Mesenchymal stem cell (in vitro differentiated cells and primary cell): ENCODE data around the gene RSBN1L.
"Not testable (repeated sequence)": the region's sequence is repeated elsewhere in the genome, so short reads cannot be mapped to it uniquely, and the experiment has no call there.

Experiments used
- DNase-seq: peaks from one replicate; pipeline ENCODE4 v3.0.0-alpha.2; 2013
- H2AFZ ChIP-seq: one replicate; pipeline ENCODE4 v1.6.1; 2013; ENCODE audit warnings: low read depth, mild to moderate bottlenecking, control low read depth, inconsistent platforms, low read length, moderate library complexity
- H2AK5ac ChIP-seq: 2 replicates; pipeline ENCODE4 v1.6.1; 2013; ENCODE audit warnings: low read length, moderate library complexity, mild to moderate bottlenecking, inconsistent platforms; ENCODE audit not compliant: severe bottlenecking
- H2BK120ac ChIP-seq: one replicate; pipeline ENCODE4 v1.6.1; 2013; ENCODE audit warnings: low read depth, mild to moderate bottlenecking, inconsistent platforms, low read length, moderate library complexity
- H2BK12ac ChIP-seq, 2 experiments: one replicate each; pipeline ENCODE4 v1.6.1; 2013; ENCODE audit warnings: inconsistent platforms in 2 of 2, low read length in 2 of 2, mild to moderate bottlenecking in 2 of 2, moderate library complexity in 2 of 2, control low read depth in 1 of 2
- H2BK15ac ChIP-seq: one replicate; pipeline ENCODE4 v1.6.1; 2013; ENCODE audit warnings: mild to moderate bottlenecking, low read depth, inconsistent platforms; ENCODE audit not compliant: poor library complexity, severe bottlenecking
- H2BK5ac ChIP-seq: 2 replicates; pipeline ENCODE4 v1.6.1; 2013; ENCODE audit warnings: low read depth, mild to moderate bottlenecking, low read length, control low read depth, inconsistent platforms; ENCODE audit not compliant: poor library complexity, severe bottlenecking
- H3K14ac ChIP-seq, 2 experiments: one replicate each; pipeline ENCODE4 v1.6.1; 2013; ENCODE audit warnings: inconsistent platforms in 2 of 2, low read length in 2 of 2, control low read depth in 1 of 2, mild to moderate bottlenecking in 1 of 2, moderate library complexity in 1 of 2
- H3K18ac ChIP-seq, 2 experiments: one replicate each; pipeline ENCODE4 v1.6.1; 2013; ENCODE audit warnings: inconsistent platforms in 2 of 2, low read length in 2 of 2, control low read depth in 1 of 2, low read depth in 1 of 2, mild to moderate bottlenecking in 1 of 2
- H3K23ac ChIP-seq, 2 experiments: one replicate each; pipeline ENCODE4 v1.6.1; 2013; ENCODE audit warnings: inconsistent platforms in 2 of 2, low read length in 2 of 2, mild to moderate bottlenecking in 2 of 2, moderate library complexity in 2 of 2, control low read depth in 1 of 2
- H3K27ac ChIP-seq: 2 replicates; pipeline ENCODE4 v1.5.1; 2013; ENCODE audit warnings: mild to moderate bottlenecking, moderate library complexity, low read length, control low read depth, inconsistent platforms; ENCODE audit not compliant: poor library complexity, severe bottlenecking
- H3K27me3 ChIP-seq, 2 experiments: 2 replicates each; pipeline versions ENCODE4 v1.6.1 to v1.7.0; 2013; ENCODE audit warnings: low read length in 2 of 2, mild to moderate bottlenecking in 2 of 2, moderate library complexity in 2 of 2, control low read depth in 1 of 2, inconsistent platforms in 1 of 2; ENCODE audit not compliant: control insufficient read depth in 1 of 2, insufficient read depth in 1 of 2
- H3K36me3 ChIP-seq, 2 experiments: 2 replicates each; pipeline versions ENCODE4 v1.6.1 to v1.7.0; 2013; ENCODE audit warnings: low read length in 2 of 2, control low read depth in 1 of 2, inconsistent platforms in 1 of 2, low read depth in 1 of 2, mild to moderate bottlenecking in 1 of 2; ENCODE audit not compliant: insufficient read depth in 2 of 2, control insufficient read depth in 1 of 2
- H3K4ac ChIP-seq, 2 experiments: one replicate each; pipeline ENCODE4 v1.6.1; 2013; ENCODE audit warnings: inconsistent platforms in 2 of 2, low read length in 2 of 2, mild to moderate bottlenecking in 2 of 2, moderate library complexity in 2 of 2, control low read depth in 1 of 2, low read depth in 1 of 2
- H3K4me1 ChIP-seq: 2 replicates; pipeline ENCODE4 v1.6.1; 2013; ENCODE audit warnings: low read depth, low read length, control low read depth; ENCODE audit not compliant: control insufficient read depth, insufficient read depth
- H3K4me2 ChIP-seq: 2 replicates; pipeline ENCODE4 v1.6.1; 2013; ENCODE audit warnings: low read length, mild to moderate bottlenecking, inconsistent platforms; ENCODE audit not compliant: poor library complexity, severe bottlenecking
- H3K4me3 ChIP-seq, 2 experiments: 2 replicates each; pipeline versions ENCODE4 v1.5.1 to v1.7.0; 2013; ENCODE audit warnings: low read length in 2 of 2, mild to moderate bottlenecking in 2 of 2, control low read depth in 1 of 2, low read depth in 1 of 2; ENCODE audit not compliant: insufficient read depth in 1 of 2
- H3K79me1 ChIP-seq: replicated peaks from 2 replicates; pipeline ENCODE4 v1.6.1; 2013; ENCODE audit warnings: mild to moderate bottlenecking, control low read depth, low read length, inconsistent platforms; ENCODE audit not compliant: poor library complexity, severe bottlenecking
- H3K9ac ChIP-seq: 2 replicates; pipeline ENCODE4 v1.7.0; 2013; ENCODE audit warnings: mild to moderate bottlenecking, low read length, moderate library complexity
- H3K9me3 ChIP-seq: 2 replicates; pipeline ENCODE4 v1.7.0; 2013; ENCODE audit warnings: mild to moderate bottlenecking, low read length; ENCODE audit not compliant: control insufficient read depth
- H4K8ac ChIP-seq: one replicate; pipeline ENCODE4 v1.6.1; 2013; ENCODE audit warnings: inconsistent platforms, mild to moderate bottlenecking, low read length, moderate library complexity
- H4K91ac ChIP-seq: one replicate; pipeline ENCODE4 v1.6.1; 2013; ENCODE audit warnings: mild to moderate bottlenecking, low read length, inconsistent platforms
- whole genome bisulfite sequencing: methylation state at CpG from one replicate; pipeline ENCODE4 v1.1.7; 2013; ENCODE audit warnings: mixed read lengths; 5-methylcytosine and 5-hydroxymethylcytosine counted together

Gene RSBN1L

GRCh38 chr7:77782383-77782782 is 86.1 kb downstream of the RSBN1L start:
- no peak overlapping the region for H2AK5ac ChIP-seq
- no peak overlapping the region for H2BK15ac ChIP-seq
- H2BK5ac ChIP-seq: no peak overlapping the region
- WGBS: 94% methylated on average over 4 of the region's 4 CpGs
- peaks cover 13% of the 10 kb centered on the region for H3K9me3 ChIP-seq
- H2BK120ac ChIP-seq: no peak overlapping the region
- H3K4me3 ChIP-seq: no peak overlapping the region
- no peak overlapping the region for H3K4ac ChIP-seq
- no peak overlapping the region for H2AFZ ChIP-seq
- peaks cover 2% of the 10 kb centered on the region for H3K79me1 ChIP-seq
- no peak for DNase-seq
- no peak overlapping the region for H4K91ac ChIP-seq
- H3K14ac ChIP-seq: no peak overlapping the region
- no peak overlapping the region for H3K23ac ChIP-seq
- H3K9ac ChIP-seq: no peak overlapping the region
- no peak overlapping the region for H3K27ac ChIP-seq
- no peak overlapping the region for H4K8ac ChIP-seq
- H3K18ac ChIP-seq: no peak overlapping the region
- H3K36me3 ChIP-seq: peaks cover 0 to 60% of the 10 kb centered on the region in 2 experiments
- H3K4me1 ChIP-seq: no peaks in the 10 kb centered on the region
- no peaks in the 10 kb centered on the region for H3K27me3 ChIP-seq
- no peak overlapping the region for H2BK12ac ChIP-seq
- H3K4me2 ChIP-seq: no peak overlapping the region

- no CpG with 5 or more reads among the region's 1 CpG for WGBS
- H3K4me2 ChIP-seq: no peak overlapping the region
- no peak overlapping the region for H2BK15ac ChIP-seq
- H3K9ac ChIP-seq: no peak overlapping the region
- H3K18ac ChIP-seq: no peak overlapping the region
- H3K27ac ChIP-seq: no peak overlapping the region
- H3K79me1 ChIP-seq: peaks cover 2% of the 10 kb centered on the region
- no peak overlapping the region for H2AFZ ChIP-seq
- H2BK12ac ChIP-seq: no peak overlapping the region
- H3K14ac ChIP-seq: no peak overlapping the region
- no peak for DNase-seq
- H3K36me3 ChIP-seq: peaks cover 0 to 57% of the 10 kb centered on the region in 2 experiments
- no peaks in the 10 kb centered on the region for H3K4me1 ChIP-seq
- no peak overlapping the region for H3K4me3 ChIP-seq
- no peak overlapping the region for H2AK5ac ChIP-seq
- no peak overlapping the region for H4K91ac ChIP-seq
- H2BK5ac ChIP-seq: no peak overlapping the region
- peaks cover 13% of the 10 kb centered on the region for H3K9me3 ChIP-seq
- no peaks in the 10 kb centered on the region for H3K27me3 ChIP-seq
- H4K8ac ChIP-seq: no peak overlapping the region
- no peak overlapping the region for H2BK120ac ChIP-seq
- H3K4ac ChIP-seq: no peak overlapping the region
- H3K23ac ChIP-seq: no peak overlapping the region
Measured at GRCh38 chr7:77783111-77783510, 86.9 kb downstream of the RSBN1L start.

DNA sequence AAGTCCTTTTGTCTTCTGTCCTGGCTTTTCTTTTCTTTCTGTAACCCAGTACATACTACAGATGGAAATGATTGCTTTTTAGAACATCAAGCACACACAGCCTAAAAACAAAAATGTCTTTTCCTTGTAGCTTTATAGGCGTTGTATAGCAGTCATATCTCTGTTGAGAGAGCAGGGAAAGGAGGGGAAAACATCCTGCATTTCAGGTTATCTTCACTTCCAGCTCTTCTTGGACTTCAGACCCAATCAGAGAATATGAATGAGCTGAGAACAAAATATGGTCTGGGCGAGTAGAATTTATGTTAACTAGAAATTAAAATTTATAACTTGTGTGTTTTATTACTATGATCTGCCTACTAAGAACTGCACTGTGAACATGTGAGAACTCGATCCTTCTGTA is 87.3 kb downstream of the RSBN1L start:
- H2BK12ac ChIP-seq: no peak overlapping the region
- no peak overlapping the region for H3K4ac ChIP-seq
- no peak overlapping the region for H3K27ac ChIP-seq
- no peak overlapping the region for H3K9ac ChIP-seq
- no peak overlapping the region for H2BK120ac ChIP-seq
- H3K27me3 ChIP-seq: no peaks in the 10 kb centered on the region
- H3K4me3 ChIP-seq: no peak overlapping the region
- H3K14ac ChIP-seq: no peak overlapping the region
- no peak overlapping the region for H2AFZ ChIP-seq
- no peak overlapping the region for H3K4me2 ChIP-seq
- no peak overlapping the region for H4K91ac ChIP-seq
- no peak overlapping the region for H3K23ac ChIP-seq
- H3K79me1 ChIP-seq: peaks cover 2% of the 10 kb centered on the region
- H3K4me1 ChIP-seq: no peaks in the 10 kb centered on the region
- no peak overlapping the region for H2BK15ac ChIP-seq
- 92% methylated on average over 1 of the region's 3 CpGs for WGBS
- H4K8ac ChIP-seq: no peak overlapping the region
- H3K9me3 ChIP-seq: peaks cover 13% of the 10 kb centered on the region
- H3K36me3 ChIP-seq: peaks cover 0 to 52% of the 10 kb centered on the region in 2 experiments
- no peak for DNase-seq
- no peak overlapping the region for H2AK5ac ChIP-seq
- H2BK5ac ChIP-seq: no peak overlapping the region
- H3K18ac ChIP-seq: no peak overlapping the region

GRCh38 chr7:77784426-77784825 is 88.2 kb downstream of the RSBN1L start:
- not testable (repeated sequence) for H3K27me3 ChIP-seq, H3K4me2 ChIP-seq, H3K27ac ChIP-seq, H2AK5ac ChIP-seq, H3K4me1 ChIP-seq, H4K91ac ChIP-seq, H4K8ac ChIP-seq, H3K23ac ChIP-seq, H3K4ac ChIP-seq, H2BK15ac ChIP-seq, H3K14ac ChIP-seq, H3K18ac ChIP-seq, H3K9ac ChIP-seq, H3K79me1 ChIP-seq, DNase-seq, H3K4me3 ChIP-seq, H2BK5ac ChIP-seq, H2BK12ac ChIP-seq, H2BK120ac ChIP-seq, H2AFZ ChIP-seq
- 100% methylated on average over 9 of the region's 10 CpGs for WGBS
- Histone ChIP-seq H3K9me3 (peaks cover 13% of the 10 kb centered on the region), H3K36me3 (peaks cover 0 to 46% of the 10 kb centered on the region in 2 experiments)
